SU-DHL-6 (cell line): ENCODE results near the gene UTRN.

Source experiments
- EZH2phosphoT487 ChIP-seq: fragments of 200-600 bp; sonication (generic), shearing (Covaris generic); conservative IDR thresholded peaks from 2 replicates; pipeline ENCODE4 v1.6.1; 2018; ENCODE audit warnings: mild to moderate bottlenecking, antibody characterized with exemption, low read length, moderate library complexity, mixed read lengths
- TF ChIP-seq, protein P1 (sequence below): fragments of 200-600 bp; sonication (generic); IDR thresholded peaks from one replicate; pipeline ENCODE4 v1.5.1; 2017; ENCODE audit warnings: antibody characterized with exemption, mild to moderate bottlenecking, low read length, moderate library complexity; ENCODE audit not compliant: insufficient read depth, poor library complexity, severe bottlenecking

DNA sequence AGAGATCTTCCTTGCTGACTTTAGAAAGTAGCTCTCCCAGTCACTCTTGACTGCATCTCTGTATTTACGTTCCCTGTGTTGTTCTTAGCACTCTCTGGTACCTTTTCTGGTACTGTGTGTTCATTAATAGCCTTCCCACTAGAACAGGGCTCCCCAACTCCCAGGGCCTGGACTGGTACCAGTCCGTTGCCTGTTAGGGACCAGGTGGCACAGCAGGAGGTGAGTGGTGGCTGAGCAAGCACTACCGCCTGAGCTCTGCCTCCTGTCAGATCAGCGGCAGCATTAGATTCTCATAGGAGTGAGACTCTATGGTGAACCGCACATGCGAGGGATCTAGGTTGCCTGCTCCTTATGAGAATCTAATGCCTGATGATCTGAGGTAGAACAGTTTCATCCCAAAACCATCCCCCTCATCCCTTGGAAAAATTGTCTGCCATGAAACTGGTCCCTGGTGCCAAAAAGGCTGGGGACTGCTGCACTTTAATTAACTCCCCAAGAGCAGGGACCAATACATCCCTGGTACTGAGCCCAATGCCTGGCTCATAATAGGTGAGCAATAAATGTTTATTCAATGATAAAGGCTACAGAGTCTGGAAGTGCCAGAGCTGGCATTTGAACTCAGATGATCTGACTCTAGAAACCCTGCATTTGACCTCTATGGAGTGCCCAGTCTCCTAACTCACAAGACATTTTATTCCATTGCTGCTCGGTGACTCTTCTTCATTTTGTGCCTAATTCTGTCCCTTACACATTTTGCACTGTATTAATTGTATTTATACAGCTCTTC is 11.0 kb downstream of the UTRN start:
- TF ChIP-seq, protein P1, sequence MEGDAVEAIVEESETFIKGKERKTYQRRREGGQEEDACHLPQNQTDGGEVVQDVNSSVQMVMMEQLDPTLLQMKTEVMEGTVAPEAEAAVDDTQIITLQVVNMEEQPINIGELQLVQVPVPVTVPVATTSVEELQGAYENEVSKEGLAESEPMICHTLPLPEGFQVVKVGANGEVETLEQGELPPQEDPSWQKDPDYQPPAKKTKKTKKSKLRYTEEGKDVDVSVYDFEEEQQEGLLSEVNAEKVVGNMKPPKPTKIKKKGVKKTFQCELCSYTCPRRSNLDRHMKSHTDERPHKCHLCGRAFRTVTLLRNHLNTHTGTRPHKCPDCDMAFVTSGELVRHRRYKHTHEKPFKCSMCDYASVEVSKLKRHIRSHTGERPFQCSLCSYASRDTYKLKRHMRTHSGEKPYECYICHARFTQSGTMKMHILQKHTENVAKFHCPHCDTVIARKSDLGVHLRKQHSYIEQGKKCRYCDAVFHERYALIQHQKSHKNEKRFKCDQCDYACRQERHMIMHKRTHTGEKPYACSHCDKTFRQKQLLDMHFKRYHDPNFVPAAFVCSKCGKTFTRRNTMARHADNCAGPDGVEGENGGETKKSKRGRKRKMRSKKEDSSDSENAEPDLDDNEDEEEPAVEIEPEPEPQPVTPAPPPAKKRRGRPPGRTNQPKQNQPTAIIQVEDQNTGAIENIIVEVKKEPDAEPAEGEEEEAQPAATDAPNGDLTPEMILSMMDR = no peak
- no peak for TF ChIP-seq EZH2phosphoT487
